Measurements from ENCODE around the gene RRM1.
A peak's percentile ranks its signal among the peaks of the same experiment; 100 is the strongest.

The RRM1 gene

GRCh38 chr11:4093519-4094347 lies 866 bp upstream of the RRM1 start:
- H2BK120ac ChIP-seq (ENCODE audit: insufficient read depth, low read length, poor library complexity), result peak overlapping the region; percentile 44
- no peak overlapping the region for H2AK5ac ChIP-seq (ENCODE audit: low read length)
- peak overlapping the region; percentile 54 for H3K27ac ChIP-seq (ENCODE audit: low read depth, low read length)
- peak overlapping the region; percentile 53 for H2AFZ ChIP-seq (ENCODE audit: insufficient read depth, low read length, poor library complexity)
- H3K14ac ChIP-seq (ENCODE audit: low read length), result peak overlapping the region; percentile 4
- peak overlapping the region; percentile 90 for H3K9ac ChIP-seq (ENCODE audit: low read length)
- H3K4me3 ChIP-seq (ENCODE audit: low read depth, low read length), result peak overlapping the region; percentile 80
- peak overlapping the region; percentile 10 for H3K4ac ChIP-seq (ENCODE audit: low read depth, low read length)
- no CpG with 5 or more reads among the region's 25 CpGs for WGBS (ENCODE audit: extremely low coverage, insufficient coverage, insufficient read length)
- peak overlapping the region; percentile 81 for H4K8ac ChIP-seq (ENCODE audit: low read depth, low read length)
- H3K23ac ChIP-seq (ENCODE audit: low read length), result no peak overlapping the region
- no peaks in the 10 kb centered on the region for H3K9me3 ChIP-seq (ENCODE audit: insufficient read depth, low read depth, low read length)
- H3K27me3 ChIP-seq (ENCODE audit: insufficient read depth, low read length), result no peaks in the 10 kb centered on the region
- peak overlapping the region; percentile 70 for H3K4me2 ChIP-seq (ENCODE audit: low read length)
- H2BK12ac ChIP-seq (ENCODE audit: low read length), result no peak overlapping the region
- peak overlapping the region; percentile 4 for H2BK5ac ChIP-seq (ENCODE audit: low read depth, low read length, poor library complexity)
- H3K79me2 ChIP-seq (ENCODE audit: control insufficient read depth, insufficient read depth, low read length, poor library complexity), result peaks cover 4% of the 10 kb centered on the region
- H3K79me1 ChIP-seq (ENCODE audit: low read length), result peaks cover 10% of the 10 kb centered on the region
- peak overlapping the region; percentile 60 for H4K91ac ChIP-seq (ENCODE audit: low read depth, low read length)
- H3K4me1 ChIP-seq (ENCODE audit: control insufficient read depth in 1 of 2, insufficient read depth in 2 of 2, low read length in 2 of 2), result peaks cover 3 to 7% of the 10 kb centered on the region in 2 experiments
- H3K18ac ChIP-seq (ENCODE audit: low read length), result no peak overlapping the region
- peaks cover 4 to 9% of the 10 kb centered on the region in 2 experiments for H3K36me3 ChIP-seq (ENCODE audit: control insufficient read depth in 1 of 2, insufficient read depth in 2 of 2, low read length in 2 of 2)
- no peak for DNase-seq
- H4K12ac ChIP-seq (ENCODE audit: low read depth, low read length), result no peak overlapping the region

DNA sequence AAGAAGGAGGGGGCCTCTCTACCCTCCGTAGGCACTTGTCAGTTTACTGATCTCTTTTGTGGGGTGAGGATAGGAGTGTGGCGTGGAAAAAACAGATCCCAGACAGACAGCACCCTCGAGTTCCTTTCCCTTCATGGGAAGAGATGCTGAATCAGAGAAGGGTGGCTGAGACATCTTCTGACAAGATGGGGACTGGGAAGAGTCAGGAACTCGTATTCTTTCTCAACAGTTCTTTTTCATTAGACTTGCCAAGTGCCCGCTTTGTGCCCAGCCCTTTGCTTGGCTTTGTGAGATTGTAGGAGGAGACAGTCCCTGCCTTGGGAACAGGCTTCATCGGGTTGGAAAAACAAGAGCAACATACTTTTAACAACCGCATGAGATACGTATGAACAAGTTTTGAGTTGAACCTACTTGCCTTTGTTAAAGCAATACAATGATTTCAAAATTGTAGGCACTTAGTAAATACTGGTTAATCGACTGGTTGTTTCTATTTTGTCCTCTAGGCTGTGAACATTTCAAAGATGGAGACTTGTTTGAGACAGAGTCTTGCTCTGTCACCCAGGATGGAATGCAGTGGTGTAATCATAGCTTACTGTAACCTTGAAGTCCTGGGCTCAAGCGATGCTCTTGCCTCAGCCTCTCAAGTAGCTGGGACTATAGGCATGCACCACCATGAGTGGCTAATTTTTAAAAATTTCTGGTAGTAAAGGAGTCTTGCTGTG lies 1.1 kb downstream of the RRM1 start:
- Histone ChIP-seq H3K4me1 (ENCODE audit: control insufficient read depth in 1 of 2, insufficient read depth in 2 of 2, low read length in 2 of 2) (peaks cover 3 to 5% of the 10 kb centered on the region in 2 experiments), H2BK12ac (ENCODE audit: low read length) (no peak overlapping the region), H4K91ac (ENCODE audit: low read depth, low read length) (no peak overlapping the region), H3K27ac (ENCODE audit: low read depth, low read length) (no peak overlapping the region), H3K79me2 (ENCODE audit: control insufficient read depth, insufficient read depth, low read length, poor library complexity) (peaks cover 4% of the 10 kb centered on the region), H3K9me3 (ENCODE audit: insufficient read depth, low read depth, low read length) (no peaks in the 10 kb centered on the region), H3K79me1 (ENCODE audit: low read length) (peaks cover 10% of the 10 kb centered on the region), H4K8ac (ENCODE audit: low read depth, low read length) (no peak overlapping the region), H4K12ac (ENCODE audit: low read depth, low read length) (no peak overlapping the region), H3K4me2 (ENCODE audit: low read length) (peak overlapping the region; percentile 91), H3K36me3 (ENCODE audit: control insufficient read depth in 1 of 2, insufficient read depth in 2 of 2, low read length in 2 of 2) (peaks cover 4 to 9% of the 10 kb centered on the region in 2 experiments), H3K27me3 (ENCODE audit: insufficient read depth, low read length) (no peaks in the 10 kb centered on the region), H3K4ac (ENCODE audit: low read depth, low read length) (peak overlapping the region; percentile 19), H3K14ac (ENCODE audit: low read length) (no peak overlapping the region), H2BK120ac (ENCODE audit: insufficient read depth, low read length, poor library complexity) (no peak overlapping the region), H3K4me3 (ENCODE audit: low read depth, low read length) (peak overlapping the region; percentile 80), H2BK5ac (ENCODE audit: low read depth, low read length, poor library complexity) (no peak overlapping the region), H3K9ac (ENCODE audit: low read length) (peak overlapping the region; percentile 44), H3K18ac (ENCODE audit: low read length) (no peak overlapping the region), H3K23ac (ENCODE audit: low read length) (no peak overlapping the region), H2AFZ (ENCODE audit: insufficient read depth, low read length, poor library complexity) (no peak overlapping the region), H2AK5ac (ENCODE audit: low read length) (no peak overlapping the region)
- no CpG with 5 or more reads among the region's 10 CpGs for WGBS (ENCODE audit: extremely low coverage, insufficient coverage, insufficient read length)
- DNase-seq, result peak; percentile 73 to 80

DNA sequence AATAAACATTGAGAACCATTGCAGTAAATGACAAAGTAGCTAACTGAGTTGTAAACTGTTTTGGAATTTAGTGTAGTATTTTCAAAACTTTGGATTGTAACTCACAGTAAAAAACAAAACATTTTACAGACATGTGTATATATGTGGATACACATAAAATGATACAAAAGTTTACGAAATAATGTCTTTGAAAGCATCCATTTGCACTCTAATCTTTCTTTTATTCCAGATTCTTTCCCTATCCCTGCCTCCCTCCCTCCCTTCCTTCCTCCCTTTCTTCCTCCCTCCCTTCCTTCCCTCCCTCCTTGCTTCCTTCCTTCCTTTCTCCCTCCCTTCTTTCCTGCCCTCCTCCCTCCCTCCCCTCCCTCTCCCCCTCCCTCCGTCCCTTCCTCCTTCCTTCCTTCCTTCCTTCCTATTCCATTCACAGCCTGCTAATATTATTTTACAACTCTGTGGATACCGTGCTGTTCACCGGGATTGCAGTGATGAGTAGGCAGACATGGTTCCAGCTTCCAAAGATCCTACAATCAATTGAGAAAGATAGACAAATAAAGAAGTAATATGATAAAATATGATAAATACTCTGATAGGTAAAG lies 3.5 kb downstream of the RRM1 start:
- no peak overlapping the region for H2AK5ac ChIP-seq (ENCODE audit: low read length)
- no peak overlapping the region for H3K18ac ChIP-seq (ENCODE audit: low read length)
- peaks cover 3 to 5% of the 10 kb centered on the region in 2 experiments for H3K4me1 ChIP-seq (ENCODE audit: control insufficient read depth in 1 of 2, insufficient read depth in 2 of 2, low read length in 2 of 2)
- no peaks in the 10 kb centered on the region for H3K27me3 ChIP-seq (ENCODE audit: insufficient read depth, low read length)
- peaks cover 0 to 2% of the 10 kb centered on the region in 2 experiments for H3K36me3 ChIP-seq (ENCODE audit: control insufficient read depth in 1 of 2, insufficient read depth in 2 of 2, low read length in 2 of 2)
- H3K4ac ChIP-seq (ENCODE audit: low read depth, low read length), result no peak overlapping the region
- no peak overlapping the region for H2BK120ac ChIP-seq (ENCODE audit: insufficient read depth, low read length, poor library complexity)
- no peak overlapping the region for H3K4me2 ChIP-seq (ENCODE audit: low read length)
- H4K91ac ChIP-seq (ENCODE audit: low read depth, low read length), result no peak overlapping the region
- H3K14ac ChIP-seq (ENCODE audit: low read length), result no peak overlapping the region
- no peak overlapping the region for H4K8ac ChIP-seq (ENCODE audit: low read depth, low read length)
- no peak for DNase-seq
- no peak overlapping the region for H3K4me3 ChIP-seq (ENCODE audit: low read depth, low read length)
- no peaks in the 10 kb centered on the region for H3K9me3 ChIP-seq (ENCODE audit: insufficient read depth, low read depth, low read length)
- no peak overlapping the region for H3K23ac ChIP-seq (ENCODE audit: low read length)
- H3K9ac ChIP-seq (ENCODE audit: low read length), result no peak overlapping the region
- WGBS (ENCODE audit: extremely low coverage, insufficient coverage, insufficient read length), result 83% methylated on average over 1 of the region's 4 CpGs
- no peak overlapping the region for H2BK5ac ChIP-seq (ENCODE audit: low read depth, low read length, poor library complexity)
- no peak overlapping the region for H2AFZ ChIP-seq (ENCODE audit: insufficient read depth, low read length, poor library complexity)
- H3K79me1 ChIP-seq (ENCODE audit: low read length), result peaks cover 10% of the 10 kb centered on the region
- no peak overlapping the region for H3K27ac ChIP-seq (ENCODE audit: low read depth, low read length)
- H3K79me2 ChIP-seq (ENCODE audit: control insufficient read depth, insufficient read depth, low read length, poor library complexity), result peaks cover 4% of the 10 kb centered on the region
- no peak overlapping the region for H4K12ac ChIP-seq (ENCODE audit: low read depth, low read length)
- no peak overlapping the region for H2BK12ac ChIP-seq (ENCODE audit: low read length)

GRCh38 chr11:4102711-4103110 lies 8.1 kb downstream of the RRM1 start:
- Histone ChIP-seq H3K79me1 (ENCODE audit: low read length) (no peaks in the 10 kb centered on the region), H3K4ac (ENCODE audit: low read depth, low read length) (no peak overlapping the region), H3K9ac (ENCODE audit: low read length) (no peak overlapping the region), H3K9me3 (ENCODE audit: insufficient read depth, low read depth, low read length) (no peaks in the 10 kb centered on the region), H4K12ac (ENCODE audit: low read depth, low read length) (no peak overlapping the region), H2BK5ac (ENCODE audit: low read depth, low read length, poor library complexity) (no peak overlapping the region), H3K36me3 (ENCODE audit: control insufficient read depth in 1 of 2, insufficient read depth in 2 of 2, low read length in 2 of 2) (peaks cover 13 to 16% of the 10 kb centered on the region in 2 experiments), H2BK12ac (ENCODE audit: low read length) (no peak overlapping the region), H2AK5ac (ENCODE audit: low read length) (no peak overlapping the region), H3K4me1 (ENCODE audit: control insufficient read depth in 1 of 2, insufficient read depth in 2 of 2, low read length in 2 of 2) (no peaks in the 10 kb centered on the region), H2AFZ (ENCODE audit: insufficient read depth, low read length, poor library complexity) (no peak overlapping the region), H3K18ac (ENCODE audit: low read length) (no peak overlapping the region), H2BK120ac (ENCODE audit: insufficient read depth, low read length, poor library complexity) (no peak overlapping the region), H4K91ac (ENCODE audit: low read depth, low read length) (no peak overlapping the region), H3K14ac (ENCODE audit: low read length) (no peak overlapping the region), H3K27ac (ENCODE audit: low read depth, low read length) (no peak overlapping the region), H3K4me3 (ENCODE audit: low read depth, low read length) (no peak overlapping the region), H3K23ac (ENCODE audit: low read length) (no peak overlapping the region), H4K8ac (ENCODE audit: low read depth, low read length) (no peak overlapping the region), H3K27me3 (ENCODE audit: insufficient read depth, low read length) (no peaks in the 10 kb centered on the region), H3K79me2 (ENCODE audit: control insufficient read depth, insufficient read depth, low read length, poor library complexity) (no peaks in the 10 kb centered on the region), H3K4me2 (ENCODE audit: low read length) (no peak overlapping the region)
- DNase-seq, result no peak
- WGBS (ENCODE audit: extremely low coverage, insufficient coverage, insufficient read length), result no CpG with 5 or more reads among the region's 4 CpGs
